PC-9 (cell line): Measurements from ENCODE around the gene TRIM45. TPM values are rescaled to one million over a fixed set of nuclear protein-coding genes. Genes with fewer than 3 reads are reported as not detected.

Source experiments
- BruUV-seq: library from RNA; stranded (reverse); fragments of 400-500 nt; replicated peaks from 2 replicates; lab custom pipeline; 2021; lab: Mats Ljungman, UMichigan
- CTCF ChIA-PET: fragments of 300-600 bp; sonication (Branson Sonifier 250); formaldehyde crosslinking; loops from one replicate; lab custom pipeline; 2022; ENCODE audit warnings: antibody characterized with exemption; lab: Charles Lee
- POLR2A ChIA-PET: fragments of 300-600 bp; sonication (Branson Sonifier 250); formaldehyde crosslinking; loops from one replicate; lab custom pipeline; 2022; ENCODE audit warnings: antibody characterized with exemption; ENCODE audit not compliant: unreplicated experiment; lab: Charles Lee
- DNase-seq, 2 experiments: peaks; one replicate each; pipeline versions ENCODE4 v3.0.0 to v3.0.0-alpha.2; 2015 to 2022; ENCODE audit warnings: mixed read lengths in 1 of 2
- H2AFZ ChIP-seq: fragments of 200-600 bp; sonication (generic); 2 replicates; pipeline ENCODE4 v1.8.1; 2017; ENCODE audit warnings: antibody characterized with exemption
- H3F3A ChIP-seq: fragments of 200-600 bp; sonication (generic); 2 replicates; pipeline ENCODE4 v1.8.1; 2017; ENCODE audit warnings: antibody characterized with exemption, mild to moderate bottlenecking, low read depth; ENCODE audit not compliant: insufficient read depth
- H3K27ac ChIP-seq: fragments of 200-600 bp; sonication (generic); 2 replicates; pipeline ENCODE4 v1.6.1; 2016; ENCODE audit warnings: mixed run types
- H3K27me3 ChIP-seq: fragments of 200-600 bp; sonication (generic); 2 replicates; pipeline ENCODE4 v1.6.1; 2016; ENCODE audit warnings: low read depth, mixed run types; ENCODE audit not compliant: insufficient read depth
- H3K36me3 ChIP-seq: fragments of 200-600 bp; sonication (generic); 2 replicates; pipeline ENCODE4 v1.6.1; 2016; ENCODE audit warnings: low read depth, mixed run types
- H3K4me1 ChIP-seq: fragments of 200-600 bp; sonication (generic); replicated peaks from 2 replicates; pipeline ENCODE4 v1.6.1; 2016; ENCODE audit warnings: mixed run types; ENCODE audit not compliant: insufficient read depth
- H3K4me2 ChIP-seq: fragments of 200-600 bp; sonication (generic); 2 replicates; pipeline ENCODE4 v1.6.1; 2017; ENCODE audit warnings: mixed run types
- H3K4me3 ChIP-seq: fragments of 200-600 bp; sonication (generic); 2 replicates; pipeline ENCODE4 v1.6.1; 2016; ENCODE audit warnings: mixed run types
- H3K79me2 ChIP-seq: fragments of 200-600 bp; sonication (generic); 2 replicates; pipeline ENCODE4 v1.6.1; 2017; ENCODE audit warnings: low read depth, mixed run types
- H3K9me2 ChIP-seq: fragments of 200-600 bp; sonication (generic); 2 replicates; pipeline ENCODE4 v1.8.1; 2017; ENCODE audit warnings: mild to moderate bottlenecking; ENCODE audit not compliant: insufficient read depth
- H3K9me3 ChIP-seq: fragments of 200-600 bp; sonication (generic); 2 replicates; pipeline ENCODE4 v1.8.1; 2016; ENCODE audit warnings: low read depth; ENCODE audit not compliant: insufficient read depth
- H4K20me1 ChIP-seq: fragments of 200-600 bp; sonication (generic); 2 replicates; pipeline ENCODE4 v1.8.1; 2017; ENCODE audit not compliant: insufficient read depth
- EZH2 ChIP-seq: fragments of 200-600 bp; sonication (generic); IDR thresholded peaks from 2 replicates; pipeline ENCODE4 v1.8.0; 2017; ENCODE audit warnings: antibody characterized with exemption, low read depth
- intact Hi-C: fragments of 100-400 bp; cut with micrococcal nuclease; formaldehyde crosslinking; loops from one replicate; pipeline ENCODE4 v1.10.0; 2022; ENCODE audit not compliant: unreplicated experiment
- total RNA-seq: library from RNA; stranded (reverse); gene quantifications from 2 replicates; pipeline ENCODE4 v1.2.3, GENCODE V29; 2021
- TF ChIP-seq, protein P1 (sequence below): fragments of 200-600 bp; sonication (generic); conservative IDR thresholded peaks from 2 replicates; pipeline ENCODE4 v1.6.1; 2017; ENCODE audit warnings: mixed run types, antibody characterized with exemption, mild to moderate bottlenecking, moderate library complexity

TRIM45 gene
- total RNA-seq, 1 experiment from 2014 or later = 10.0 TPM

DNA sequence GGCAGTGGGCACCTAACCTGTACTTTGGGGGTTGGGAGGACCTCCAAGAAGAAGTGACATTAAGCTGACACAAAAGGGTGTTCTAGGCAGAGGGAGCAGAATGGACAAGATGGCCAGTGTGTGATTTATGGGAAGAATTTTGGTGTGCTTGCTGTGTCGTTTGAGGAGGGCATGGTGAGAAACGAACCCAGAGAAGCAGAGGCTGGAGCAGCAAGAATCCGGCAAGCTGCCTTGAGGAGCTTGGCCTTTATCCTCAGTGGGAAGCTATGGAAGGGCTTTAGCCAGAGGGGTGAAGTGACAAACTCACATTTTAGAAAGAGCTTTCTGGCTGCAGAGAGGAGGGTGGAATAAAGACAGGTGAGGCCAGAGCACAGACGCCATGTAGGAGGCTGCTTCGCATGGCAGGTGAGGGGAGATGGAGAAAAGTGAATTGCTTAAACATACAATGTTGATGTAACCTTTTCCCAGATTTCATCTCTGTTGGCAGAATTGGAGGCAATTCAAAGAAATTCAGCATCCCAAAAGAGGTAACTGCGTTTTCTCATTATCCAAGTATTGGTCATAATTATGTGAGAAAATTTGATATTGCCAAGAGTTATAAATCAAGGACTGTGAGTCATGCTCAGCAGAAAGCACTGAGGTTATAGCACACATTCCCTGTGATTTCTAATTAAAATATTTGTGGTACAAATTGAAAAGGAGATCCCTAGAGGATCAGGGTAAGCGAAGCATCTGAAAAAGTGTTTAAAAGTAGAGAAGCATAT, 26.5 kb downstream of the TRIM45 start:
- no peaks in the 10 kb centered on the region; the same call in 1 of the 2 replicates for H3K9me2 ChIP-seq
- no peaks in the 10 kb centered on the region for H3K27me3 ChIP-seq
- DNase-seq = no peak
- H3K4me3 ChIP-seq = no peak overlapping the region
- no peaks in the 10 kb centered on the region for H3K9me3 ChIP-seq
- peaks cover 13% of the 10 kb centered on the region; the same call in 1 of the 2 replicates for H3K4me1 ChIP-seq
- H3F3A ChIP-seq = no peaks in the 10 kb centered on the region; the same call in 1 of the 2 replicates
- no TSS peak for BruUV-seq
- H3K4me2 ChIP-seq = no peak overlapping the region
- POLR2A ChIA-PET = no interaction called here
- intact Hi-C loops = no loop called here
- TF ChIP-seq, protein P1, sequence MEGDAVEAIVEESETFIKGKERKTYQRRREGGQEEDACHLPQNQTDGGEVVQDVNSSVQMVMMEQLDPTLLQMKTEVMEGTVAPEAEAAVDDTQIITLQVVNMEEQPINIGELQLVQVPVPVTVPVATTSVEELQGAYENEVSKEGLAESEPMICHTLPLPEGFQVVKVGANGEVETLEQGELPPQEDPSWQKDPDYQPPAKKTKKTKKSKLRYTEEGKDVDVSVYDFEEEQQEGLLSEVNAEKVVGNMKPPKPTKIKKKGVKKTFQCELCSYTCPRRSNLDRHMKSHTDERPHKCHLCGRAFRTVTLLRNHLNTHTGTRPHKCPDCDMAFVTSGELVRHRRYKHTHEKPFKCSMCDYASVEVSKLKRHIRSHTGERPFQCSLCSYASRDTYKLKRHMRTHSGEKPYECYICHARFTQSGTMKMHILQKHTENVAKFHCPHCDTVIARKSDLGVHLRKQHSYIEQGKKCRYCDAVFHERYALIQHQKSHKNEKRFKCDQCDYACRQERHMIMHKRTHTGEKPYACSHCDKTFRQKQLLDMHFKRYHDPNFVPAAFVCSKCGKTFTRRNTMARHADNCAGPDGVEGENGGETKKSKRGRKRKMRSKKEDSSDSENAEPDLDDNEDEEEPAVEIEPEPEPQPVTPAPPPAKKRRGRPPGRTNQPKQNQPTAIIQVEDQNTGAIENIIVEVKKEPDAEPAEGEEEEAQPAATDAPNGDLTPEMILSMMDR = no peak
- TF ChIP-seq EZH2 = no peak
- no peaks in the 10 kb centered on the region for H4K20me1 ChIP-seq
- H3K36me3 ChIP-seq = peaks cover 75% of the 10 kb centered on the region
- H2AFZ ChIP-seq = no peak overlapping the region
- H3K79me2 ChIP-seq = no peaks in the 10 kb centered on the region
- no peak overlapping the region for H3K27ac ChIP-seq
- CTCF ChIA-PET = no interaction called here

DNA sequence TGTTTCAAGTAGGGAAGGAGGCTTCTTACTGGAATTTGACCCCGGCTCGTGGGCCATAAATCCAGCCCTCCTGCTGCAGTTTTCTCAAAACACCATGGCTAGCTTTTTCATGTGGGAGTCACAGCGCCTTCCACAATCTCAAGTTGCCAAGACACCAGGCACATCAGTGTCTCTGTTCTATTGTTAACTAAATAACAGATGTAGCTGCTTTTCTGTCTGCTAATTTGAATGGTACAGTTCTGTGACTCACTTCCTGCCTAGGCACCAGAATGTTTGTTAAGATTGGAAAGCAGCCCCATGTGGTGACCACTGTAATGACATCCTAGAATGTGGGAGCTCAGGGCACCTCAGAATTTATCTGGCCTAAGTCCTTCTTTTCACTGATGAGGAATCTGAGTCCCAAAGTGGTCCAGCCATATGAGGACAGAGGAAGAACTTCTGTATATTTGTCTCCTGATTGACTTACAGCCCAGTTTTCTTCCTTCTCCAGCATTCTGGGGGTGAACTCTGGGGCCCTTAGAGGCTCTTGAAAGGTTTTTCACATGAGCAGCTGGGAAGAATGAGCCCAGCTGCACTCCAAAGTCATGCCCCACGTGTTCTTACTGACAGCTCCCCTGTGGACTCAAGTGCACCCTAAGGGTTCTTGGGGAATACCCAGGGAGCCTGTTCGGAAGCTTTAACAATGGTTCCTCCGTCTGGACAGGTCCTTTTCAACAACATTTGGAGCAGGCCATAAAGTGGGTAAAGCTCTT, 27.5 kb downstream of the TRIM45 start:
- H3K36me3 ChIP-seq = peaks cover 71% of the 10 kb centered on the region
- no peaks in the 10 kb centered on the region; the same call in 1 of the 2 replicates for H3K9me2 ChIP-seq
- H4K20me1 ChIP-seq = no peaks in the 10 kb centered on the region
- BruUV-seq = no TSS peak
- peak overlapping the region; percentile 35 for H3K27ac ChIP-seq
- no peak overlapping the region for H3K4me2 ChIP-seq
- intact Hi-C loops = loop anchor here (1.0 kb wide), 1 partner anchor 175 kb away; no protein-coding TSS in a partner anchor
- DNase-seq = peak; percentile 31 to 47
- peaks cover 13% of the 10 kb centered on the region; the same call in 1 of the 2 replicates for H3K4me1 ChIP-seq
- ChIA-PET CTCF (interaction anchor here (0.5 to 1.3 kb wide), 3 partner anchors 16 to 37 kb away, joined by 3 to 7 read pairs (median 4); no protein-coding TSS in a partner anchor), POLR2A (interaction anchor here (0.6 kb wide), 3 partner anchors 26 to 31 kb away, joined by 4 to 34 read pairs (median 7); no protein-coding TSS in a partner anchor)
- H3F3A ChIP-seq = no peaks in the 10 kb centered on the region; the same call in 1 of the 2 replicates
- no peaks in the 10 kb centered on the region for H3K9me3 ChIP-seq
- no peak overlapping the region for H2AFZ ChIP-seq
- no peak overlapping the region for H3K4me3 ChIP-seq
- H3K27me3 ChIP-seq = no peaks in the 10 kb centered on the region
- H3K79me2 ChIP-seq = no peaks in the 10 kb centered on the region
- TF ChIP-seq, protein P1 = peak; percentile 65
- no peak for TF ChIP-seq EZH2

DNA sequence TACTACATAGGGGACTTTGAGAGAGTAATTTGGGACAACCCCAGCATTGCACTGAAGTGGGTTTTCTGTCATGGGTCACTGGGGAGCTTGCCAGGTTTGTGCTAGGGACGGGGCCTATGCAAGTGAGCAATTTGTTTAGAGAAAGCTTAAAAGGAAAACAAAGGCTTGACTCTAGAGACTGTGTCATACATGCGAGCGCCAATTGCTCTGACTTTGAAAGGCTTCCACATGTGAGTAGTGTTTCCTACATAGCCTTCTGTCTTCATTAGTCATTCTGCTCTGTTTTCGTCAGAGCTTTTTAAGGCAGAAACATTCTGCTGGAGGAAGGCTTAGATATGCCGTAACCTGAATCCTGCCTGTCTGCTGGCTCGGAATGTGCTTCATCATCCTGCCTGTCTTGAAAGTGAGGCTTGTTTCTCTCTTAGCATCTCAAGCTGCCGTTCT, 28.4 kb downstream of the TRIM45 start:
- Histone ChIP-seq H3K27me3 (no peaks in the 10 kb centered on the region), H2AFZ (no peak overlapping the region), H3K79me2 (no peaks in the 10 kb centered on the region), H3K27ac (peak overlapping the region; percentile 35), H3K9me2 (no peaks in the 10 kb centered on the region; the same call in 1 of the 2 replicates), H3K4me3 (no peak overlapping the region), H3F3A (no peaks in the 10 kb centered on the region; the same call in 1 of the 2 replicates), H3K36me3 (peaks cover 73% of the 10 kb centered on the region), H3K4me2 (no peak overlapping the region), H3K4me1 (peaks cover 13% of the 10 kb centered on the region; the same call in 1 of the 2 replicates), H3K9me3 (no peaks in the 10 kb centered on the region), H4K20me1 (no peaks in the 10 kb centered on the region)
- intact Hi-C loops = loop anchor here (1.0 kb wide), 1 partner anchor 176 kb away; no protein-coding TSS in a partner anchor
- POLR2A ChIA-PET = interaction anchor here (0.5 to 0.7 kb wide), 7 partner anchors 26 to 626 kb away, joined by 4 to 34 read pairs (median 6); no protein-coding TSS in a partner anchor
- no TSS peak for BruUV-seq
- peak; percentile 47 to 62 for DNase-seq
- TF ChIP-seq, protein P1 = no peak
- no peak for TF ChIP-seq EZH2
- CTCF ChIA-PET = interaction anchor here (0.6 to 1.3 kb wide), 4 partner anchors 17 to 753 kb away, joined by 3 to 4 read pairs (median 4); no protein-coding TSS in a partner anchor
